ENCODE data around the gene RBM19. TPM values are rescaled to one million over a fixed set of nuclear protein-coding genes. Genes with fewer than 3 reads are reported as not detected.

RBM19 gene
- total and polyA plus RNA-seq, 2 donors (not counting 3 experiments of a cell fraction or from before 2014, with no cell fraction given) = 13.2 to 34.4 TPM

DNA sequence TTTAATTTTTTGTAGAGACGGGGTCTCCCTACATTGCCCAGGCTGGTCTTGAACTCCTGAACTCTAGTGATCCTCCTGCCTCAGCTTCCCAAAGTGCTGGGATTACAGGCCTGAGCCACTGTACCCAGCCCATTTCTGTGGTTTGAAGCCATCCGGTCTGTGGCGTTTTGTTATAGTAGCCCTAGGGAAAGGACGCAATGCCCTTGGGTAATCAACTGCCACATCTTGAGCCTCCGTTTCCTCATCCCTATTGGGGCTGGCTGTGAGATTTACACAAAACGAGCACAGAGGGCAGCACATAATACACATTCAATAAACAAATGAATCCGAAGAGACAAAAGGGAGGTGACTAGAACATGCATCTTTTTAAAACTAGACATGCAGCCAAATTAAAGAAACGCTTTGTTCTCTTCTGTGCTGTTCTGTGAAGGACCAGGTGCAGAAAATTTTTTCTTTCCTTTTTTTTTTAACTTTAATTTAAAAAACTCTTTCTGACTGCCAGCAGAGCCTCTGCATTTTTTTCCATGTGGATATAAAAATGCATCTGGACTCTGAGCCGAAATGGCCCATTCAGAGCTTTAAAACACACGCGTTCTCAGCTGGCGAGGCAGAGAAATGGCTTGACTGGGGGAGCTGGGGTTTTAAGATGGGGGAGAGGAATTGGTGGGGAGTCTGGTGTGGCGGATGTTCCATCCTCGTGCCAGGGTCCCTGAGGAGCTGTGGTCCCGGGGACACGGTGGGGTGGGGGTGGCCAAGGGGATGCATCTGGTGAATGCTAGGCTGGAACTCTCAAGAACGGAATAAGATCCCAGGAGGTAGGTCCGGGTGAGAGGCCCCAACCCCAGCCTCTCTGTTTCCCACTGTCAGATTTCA, 119.0 kb downstream of the RBM19 start:
- Histone ChIP-seq H2AFZ (ENCODE audit: low read depth, low read length) (no peak overlapping the region), H3K36me3 (ENCODE audit: control insufficient read depth in 2 of 2, extremely low read depth in 1 of 2, insufficient read depth in 2 of 2, low read length in 2 of 2) (peaks cover 0 to 2% of the 10 kb centered on the region in 2 experiments), H3K9ac (replicated peaks; ENCODE audit: extremely low read depth, insufficient read depth, low read length) (no peak overlapping the region), H3K27me3 (ENCODE audit: control insufficient read depth in 2 of 2, insufficient read depth in 2 of 2, low read length in 2 of 2) (no peaks in the 10 kb centered on the region), H3K9me1 (replicated peaks; ENCODE audit: control insufficient read depth, extremely low read depth, insufficient read depth, low read length) (no peaks in the 10 kb centered on the region), H3K27ac (ENCODE audit: insufficient read depth, low read depth, low read length) (no peak overlapping the region), H4K20me1 (replicated peaks; ENCODE audit: control insufficient read depth, extremely low read depth, insufficient read depth, low read length) (no peaks in the 10 kb centered on the region), H3K9me3 (replicated peaks; ENCODE audit: control insufficient read depth, insufficient read depth, low read length) (no peaks in the 10 kb centered on the region), H3K4me3 (replicated peaks in 1 of 3; ENCODE audit: insufficient read depth in 1 of 3, low read depth in 1 of 3, low read length in 3 of 3) (no peak overlapping the region), H3K4me2 (ENCODE audit: insufficient read depth, low read length) (no peak overlapping the region), H3K4me1 (ENCODE audit: control insufficient read depth, extremely low read depth, insufficient read depth, low read length) (no peaks in the 10 kb centered on the region), H3K79me2 (ENCODE audit: control insufficient read depth, insufficient read depth, low read length) (no peaks in the 10 kb centered on the region)
- dilution Hi-C loops (cut with MboI; ENCODE audit: extremely low pct_ligation_motif_present, low sequenced_read_pairs) (no loop called here), intact Hi-C loops (cut with micrococcal nuclease) (no loop called here)
- no TSS peak for BruUV-seq (replicated peaks)
- no peak for TF ChIP-seq POLR2A (IDR thresholded peaks at IDR 0.05; ENCODE audit: low read depth, low read length)
- no peak for TF ChIP-seq JUN (IDR thresholded peaks at IDR 0.05; ENCODE audit: borderline replicate concordance, insufficient read depth, insufficient read length, low read depth)
- no peak for TF ChIP-seq MYC (IDR thresholded peaks at IDR 0.05; ENCODE audit: low read depth, low read length)
- TF ChIP-seq, protein P1, sequence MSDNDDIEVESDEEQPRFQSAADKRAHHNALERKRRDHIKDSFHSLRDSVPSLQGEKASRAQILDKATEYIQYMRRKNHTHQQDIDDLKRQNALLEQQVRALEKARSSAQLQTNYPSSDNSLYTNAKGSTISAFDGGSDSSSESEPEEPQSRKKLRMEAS (IDR thresholded peaks at IDR 0.05; ENCODE audit: insufficient read depth, insufficient read length) = no peak
- TF ChIP-seq GATA2 (IDR thresholded peaks at IDR 0.05; ENCODE audit: insufficient read depth, insufficient read length, low read depth, low read length) = no peak
- TF ChIP-seq, protein P2, sequence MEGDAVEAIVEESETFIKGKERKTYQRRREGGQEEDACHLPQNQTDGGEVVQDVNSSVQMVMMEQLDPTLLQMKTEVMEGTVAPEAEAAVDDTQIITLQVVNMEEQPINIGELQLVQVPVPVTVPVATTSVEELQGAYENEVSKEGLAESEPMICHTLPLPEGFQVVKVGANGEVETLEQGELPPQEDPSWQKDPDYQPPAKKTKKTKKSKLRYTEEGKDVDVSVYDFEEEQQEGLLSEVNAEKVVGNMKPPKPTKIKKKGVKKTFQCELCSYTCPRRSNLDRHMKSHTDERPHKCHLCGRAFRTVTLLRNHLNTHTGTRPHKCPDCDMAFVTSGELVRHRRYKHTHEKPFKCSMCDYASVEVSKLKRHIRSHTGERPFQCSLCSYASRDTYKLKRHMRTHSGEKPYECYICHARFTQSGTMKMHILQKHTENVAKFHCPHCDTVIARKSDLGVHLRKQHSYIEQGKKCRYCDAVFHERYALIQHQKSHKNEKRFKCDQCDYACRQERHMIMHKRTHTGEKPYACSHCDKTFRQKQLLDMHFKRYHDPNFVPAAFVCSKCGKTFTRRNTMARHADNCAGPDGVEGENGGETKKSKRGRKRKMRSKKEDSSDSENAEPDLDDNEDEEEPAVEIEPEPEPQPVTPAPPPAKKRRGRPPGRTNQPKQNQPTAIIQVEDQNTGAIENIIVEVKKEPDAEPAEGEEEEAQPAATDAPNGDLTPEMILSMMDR (IDR thresholded peaks at IDR 0.05; ENCODE audit: extremely low read depth in 1 of 2, insufficient read depth in 1 of 2, low read depth in 1 of 2, low read length in 2 of 2) = no peak
- TF ChIP-seq POLR2AphosphoS5 (IDR thresholded peaks at IDR 0.05; ENCODE audit: insufficient read depth, low read depth, low read length) = no peak
- no peak for TF ChIP-seq FOS (IDR thresholded peaks at IDR 0.05; ENCODE audit: borderline replicate concordance, insufficient read depth, low read length)
- TF ChIP-seq EZH2 (IDR thresholded peaks at IDR 0.05; ENCODE audit: borderline replicate concordance, low read depth, low read length, severe bottlenecking) = no peak
- FAIRE-seq = no peak
- CTCF ChIA-PET = interaction anchor here (1.4 kb wide), 1 partner anchor 10 kb away, joined by 3 read pairs; no protein-coding TSS in a partner anchor
- POLR2A ChIA-PET = no interaction called here
- no peak for DNase-seq (ENCODE audit: low read depth, low spot score)

Data from endothelial cell of umbilical vein (primary cell).